ENCODE measurements around the gene LCE2A.

The LCE2A gene

GRCh38 chr1:152743371-152744145 is 45.4 kb downstream of the LCE2A start:
- Histone ChIP-seq H3K4me3 (replicated peaks; ENCODE audit: low read depth, low read length) (no peak overlapping the region), H3K36me3 (ENCODE audit: control insufficient read depth, insufficient read depth, low read length) (no peaks in the 10 kb centered on the region), H3K27me3 (replicated peaks; ENCODE audit: control insufficient read depth, insufficient read depth, low read length) (no peaks in the 10 kb centered on the region)
- no peak for DNase-seq (ENCODE audit: extremely low read depth, insufficient read length)
- TF ChIP-seq CTCF (IDR thresholded peaks at IDR 0.05; ENCODE audit: insufficient read depth, low read length, poor library complexity, severe bottlenecking) = no peak

GRCh38 chr1:152745289-152745704 is 47.2 kb downstream of the LCE2A start:
- DNase-seq (ENCODE audit: extremely low read depth, insufficient read length) = no peak
- H3K4me3 ChIP-seq (replicated peaks; ENCODE audit: low read depth, low read length) = no peak overlapping the region
- no peaks in the 10 kb centered on the region for H3K36me3 ChIP-seq (ENCODE audit: control insufficient read depth, insufficient read depth, low read length)
- TF ChIP-seq CTCF (IDR thresholded peaks at IDR 0.05; ENCODE audit: insufficient read depth, low read length, poor library complexity, severe bottlenecking) = no peak
- H3K27me3 ChIP-seq (replicated peaks; ENCODE audit: control insufficient read depth, insufficient read depth, low read length) = no peaks in the 10 kb centered on the region

GRCh38 chr1:152745765-152746444 is 47.8 kb downstream of the LCE2A start:
- no peaks in the 10 kb centered on the region for H3K27me3 ChIP-seq (replicated peaks; ENCODE audit: control insufficient read depth, insufficient read depth, low read length)
- H3K4me3 ChIP-seq (replicated peaks; ENCODE audit: low read depth, low read length) = no peak overlapping the region
- no peak for DNase-seq (ENCODE audit: extremely low read depth, insufficient read length)
- H3K36me3 ChIP-seq (ENCODE audit: control insufficient read depth, insufficient read depth, low read length) = no peaks in the 10 kb centered on the region
- no peak for TF ChIP-seq CTCF (IDR thresholded peaks at IDR 0.05; ENCODE audit: insufficient read depth, low read length, poor library complexity, severe bottlenecking)

GRCh38 chr1:152747831-152748230 is 49.7 kb downstream of the LCE2A start:
- H3K27me3 ChIP-seq (replicated peaks; ENCODE audit: control insufficient read depth, insufficient read depth, low read length) = no peaks in the 10 kb centered on the region
- H3K36me3 ChIP-seq (ENCODE audit: control insufficient read depth, insufficient read depth, low read length) = no peaks in the 10 kb centered on the region
- DNase-seq (ENCODE audit: extremely low read depth, insufficient read length) = no peak
- H3K4me3 ChIP-seq (replicated peaks; ENCODE audit: low read depth, low read length) = no peak overlapping the region
- TF ChIP-seq CTCF (IDR thresholded peaks at IDR 0.05; ENCODE audit: insufficient read depth, low read length, poor library complexity, severe bottlenecking) = no peak
